GM12872 (cell line): ENCODE data around the gene HIVEP3.

Experiments
- CTCF ChIP-seq: IDR thresholded peaks from 3 replicates; pipeline ENCODE4 v1.5.1; 2011; ENCODE audit warnings: low read depth, mild to moderate bottlenecking, low read length, moderate library complexity; ENCODE audit not compliant: insufficient read depth

Gene HIVEP3

GRCh38 chr1:41764656-41765055, 154.1 kb downstream of the HIVEP3 start:
- no peak for TF ChIP-seq CTCF

DNA sequence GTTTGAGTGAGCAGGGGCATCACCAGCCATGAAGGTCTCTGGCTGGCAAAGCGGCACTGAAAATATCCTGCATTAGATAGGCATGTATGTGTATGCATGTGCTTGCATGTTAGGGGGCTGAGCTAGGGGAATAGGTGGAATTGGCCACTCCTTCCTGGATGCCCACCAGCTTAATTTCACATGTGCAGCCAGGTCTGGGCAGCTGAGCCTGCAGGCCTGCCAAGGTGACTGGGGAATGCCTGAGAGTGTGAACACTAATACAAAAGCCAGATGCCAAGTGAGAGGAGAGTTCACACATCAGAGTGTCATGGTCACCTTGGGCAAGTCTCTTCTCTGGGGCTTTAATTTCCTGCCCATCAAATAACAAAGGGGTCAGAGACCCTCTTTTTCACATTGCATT, 155.9 kb downstream of the HIVEP3 start:
- TF ChIP-seq CTCF, result no peak

GRCh38 chr1:41762251-41762650, 156.5 kb downstream of the HIVEP3 start:
- TF ChIP-seq CTCF, result no peak

- TF ChIP-seq CTCF, result no peak
Measured at GRCh38 chr1:41758904-41759548, 159.7 kb downstream of the HIVEP3 start.

DNA sequence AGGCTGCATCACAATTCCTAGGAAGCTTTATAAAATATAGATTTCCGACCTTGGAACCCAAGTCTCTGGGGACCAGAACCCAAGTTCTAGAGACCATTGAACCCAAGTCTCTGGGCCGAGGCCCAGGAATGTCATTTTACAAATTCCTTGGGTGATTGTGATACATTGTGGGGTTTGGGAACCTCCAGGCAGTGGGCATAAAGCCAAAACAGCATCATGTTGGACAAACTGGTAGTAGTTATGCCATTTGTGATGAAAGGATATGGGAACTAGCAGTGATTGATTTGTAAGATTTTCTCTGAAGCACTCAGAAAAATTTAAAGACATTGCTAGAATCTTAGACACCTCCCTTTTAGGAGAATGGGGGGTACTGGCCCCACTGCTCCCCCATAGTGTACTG, 160.2 kb downstream of the HIVEP3 start:
- no peak for TF ChIP-seq CTCF

GRCh38 chr1:41754540-41754939, 164.2 kb downstream of the HIVEP3 start:
- TF ChIP-seq CTCF, result peak; percentile 57

- TF ChIP-seq CTCF, result no peak
Measured at GRCh38 chr1:41752514-41753170, 166.1 kb downstream of the HIVEP3 start.
